ENCODE data around the gene NUPR1.
"Not testable (repeated sequence)": the region's sequence is repeated elsewhere in the genome, so short reads cannot be mapped to it uniquely, and the experiment has no call there.

GRCh38 chr16:28527100-28527785 lies 11.5 kb downstream of the NUPR1 start:
- not testable (repeated sequence) for TF ChIP-seq CTCF (optimal IDR thresholded peaks at IDR 0.05 in 1 of 3, IDR thresholded peaks at IDR 0.05 in 1 of 3, conservative IDR thresholded peaks at IDR 0.05 in 1 of 3; ENCODE audit: extremely low read depth in 1 of 3, insufficient read depth in 2 of 3, low read length in 3 of 3); EZH2 (IDR thresholded peaks at IDR 0.05; ENCODE audit: low read length)
